Right ventricle myocardium superior (tissue), 1 donor: ENCODE results near the gene ARSG. TPM values are rescaled to one million over a fixed set of nuclear protein-coding genes. Genes with fewer than 3 reads are reported as not detected.
"Not testable (repeated sequence)": the region's sequence is repeated elsewhere in the genome, so short reads cannot be mapped to it uniquely, and the experiment has no call there.

Source experiments
- ATAC-seq: fragments of 200-7000 bp; cut with Tn5 transposase; one replicate; pipeline ENCODE4 v1.9.1; 2020; ENCODE audit warnings: mild to moderate bottlenecking; ENCODE audit not compliant: poor library complexity
- DNase-seq: peaks from one replicate; pipeline ENCODE4 v3.0.0-alpha.2; 2020
- intact Hi-C: fragments of 100-400 bp; cut with DNase I; formaldehyde crosslinking; loops from one replicate; pipeline ENCODE4 v1.11.2; 2022
- total RNA-seq: library from RNA; stranded (reverse); fragmentation: NEBNext Ultra II Directional; extraction: Animal tissue kit (Norgen Biotek cat#: 25700); gene quantifications from one replicate; pipeline ENCODE4 v1.2.1, GENCODE V29; 2021
- donor health status: DM: no; HTN: yes; CAD: no; lungs with severe emphysema.

The ARSG gene
- total RNA-seq, 1 donor from 2014 or later, result 3.1 TPM

DNA sequence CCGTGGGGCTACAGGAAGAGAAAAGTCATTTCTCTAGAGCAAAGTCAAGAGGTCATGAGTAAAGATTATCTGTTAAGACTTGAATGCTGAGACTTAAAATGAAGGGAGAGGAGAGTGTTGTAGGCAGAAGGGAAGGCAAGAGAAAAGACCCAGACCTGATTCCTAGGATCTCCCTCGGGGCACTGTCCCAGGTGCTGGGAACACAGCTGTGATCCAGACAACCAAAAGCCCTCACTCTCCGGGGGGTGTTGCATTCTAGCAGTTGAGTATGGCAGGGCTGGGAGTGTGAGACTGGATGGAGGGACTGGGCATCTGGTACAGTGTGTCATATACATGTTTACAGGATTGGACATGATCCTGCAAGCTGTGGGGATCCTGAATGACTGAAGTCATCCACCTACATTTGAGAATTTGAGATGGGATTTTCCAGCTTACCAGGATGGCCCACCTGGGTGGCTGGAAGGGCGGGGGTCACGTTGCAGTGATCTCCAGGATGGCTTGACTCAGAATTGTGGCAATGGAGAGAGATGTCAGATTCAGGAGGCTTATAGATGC is 29.1 kb downstream of the ARSG start:
- DNase-seq (no peak), ATAC-seq (no peak)

GRCh38 chr17:68320943-68321555 is 29.8 kb downstream of the ARSG start:
- intact Hi-C loops, result no loop called here
- no peak for DNase-seq
- no peak for ATAC-seq

More for the DNA sequence above, 29.1 kb downstream of the ARSG start:
- intact Hi-C loops, result no loop called here

DNA sequence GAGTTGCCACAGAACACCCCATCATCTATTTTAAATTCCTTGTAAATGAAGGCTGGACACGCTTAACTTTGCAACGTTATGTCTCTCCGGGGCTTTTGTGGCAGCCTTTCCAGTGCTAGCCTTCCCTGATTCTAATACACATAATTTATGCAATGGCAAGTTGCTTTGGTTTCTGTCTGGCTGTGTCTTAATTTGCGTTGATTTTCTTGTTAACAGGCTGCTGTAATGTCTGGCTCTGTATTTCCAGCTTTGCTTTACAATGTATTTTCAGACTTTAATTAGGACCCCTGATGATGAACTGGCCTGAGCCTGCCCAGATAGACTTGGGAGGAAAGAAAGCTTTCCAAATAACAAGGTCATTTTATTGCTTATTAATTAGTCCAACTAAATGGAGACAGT is 30.3 kb downstream of the ARSG start:
- intact Hi-C loops, result no loop called here
- ATAC-seq (no peak), DNase-seq (no peak)

DNA sequence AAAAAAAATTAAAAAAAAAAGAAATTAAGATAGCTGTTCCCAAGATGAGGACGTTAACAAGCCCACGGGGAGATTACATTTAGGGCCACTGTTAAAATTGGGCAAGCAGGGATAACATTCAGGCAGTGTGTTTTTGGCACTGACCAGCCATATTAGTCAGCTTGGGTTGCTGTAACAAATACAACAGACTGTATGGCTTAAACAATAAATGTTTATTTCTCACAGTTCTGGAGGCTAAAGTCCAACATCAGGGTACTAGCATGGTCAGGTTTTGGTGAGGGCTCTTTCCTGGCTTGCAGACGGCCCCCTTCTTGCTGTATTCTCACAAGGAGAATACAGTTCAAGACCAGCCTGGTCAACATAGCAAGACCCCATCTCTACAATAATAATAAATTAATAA is 31.3 kb downstream of the ARSG start:
- DNase-seq, result no peak
- intact Hi-C loops, result no loop called here
- ATAC-seq, result no peak

DNA sequence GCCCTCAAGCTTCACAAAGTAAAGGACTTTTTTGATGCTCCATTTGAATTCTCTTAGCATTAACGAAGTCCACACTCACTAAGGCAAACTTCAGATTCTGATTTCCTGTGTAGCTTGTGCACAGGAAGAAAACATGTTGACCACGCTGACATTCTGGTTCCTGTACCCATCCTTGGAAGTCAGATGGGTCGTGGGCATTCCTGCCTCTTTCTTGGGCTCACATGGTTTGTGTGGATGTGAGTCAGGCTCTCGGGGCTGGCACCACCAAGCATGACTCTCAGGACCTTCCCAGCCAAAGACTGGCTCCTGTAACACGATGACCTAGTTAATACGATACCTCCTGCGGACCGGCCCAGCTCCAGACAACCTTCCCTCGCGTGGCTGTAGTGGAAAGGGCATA is 32.8 kb downstream of the ARSG start:
- ATAC-seq, result no peak
- intact Hi-C loops, result no loop called here
- DNase-seq, result no peak

DNA sequence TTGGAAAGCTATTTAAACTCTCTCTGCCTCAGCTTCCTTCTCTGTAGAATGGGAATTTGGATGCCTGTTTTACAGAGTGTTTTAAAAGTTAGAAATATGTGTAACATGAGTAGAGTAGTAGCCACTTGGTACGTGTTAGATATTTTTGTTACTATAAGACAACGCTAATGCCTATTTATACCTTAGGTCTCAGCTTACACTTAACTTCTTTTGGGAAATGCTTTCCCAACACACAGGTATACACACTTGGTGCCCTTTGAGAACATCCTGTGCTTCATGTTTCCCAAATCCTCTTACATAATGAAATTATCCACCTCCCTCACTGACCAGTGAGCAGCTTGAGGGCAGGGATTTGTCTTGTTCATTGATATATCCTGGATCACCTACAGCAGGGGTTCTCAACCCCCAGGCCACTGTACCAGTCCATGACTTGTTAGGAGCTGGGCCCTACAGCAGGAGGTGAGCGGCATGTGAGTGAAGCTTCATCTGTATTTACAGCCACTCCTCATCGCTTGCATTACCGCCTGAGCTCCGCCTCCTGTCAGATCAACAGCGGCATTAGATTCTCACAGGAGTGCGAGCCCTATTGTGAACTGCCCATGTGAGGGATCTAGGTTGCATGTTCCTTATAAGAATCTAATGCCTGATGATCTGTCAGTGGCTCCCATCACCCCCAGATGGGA is 33.5 kb downstream of the ARSG start:
- DNase-seq (no peak), ATAC-seq (no peak)
- intact Hi-C loops, result no loop called here

GRCh38 chr17:68325961-68326360 is 34.7 kb downstream of the ARSG start:
- ATAC-seq, result no peak
- intact Hi-C loops, result no loop called here
- no peak for DNase-seq

- DNase-seq (no peak), ATAC-seq (no peak)
- intact Hi-C loops, result no loop called here
Measured at GRCh38 chr17:68326681-68327080, 35.4 kb downstream of the ARSG start.

DNA sequence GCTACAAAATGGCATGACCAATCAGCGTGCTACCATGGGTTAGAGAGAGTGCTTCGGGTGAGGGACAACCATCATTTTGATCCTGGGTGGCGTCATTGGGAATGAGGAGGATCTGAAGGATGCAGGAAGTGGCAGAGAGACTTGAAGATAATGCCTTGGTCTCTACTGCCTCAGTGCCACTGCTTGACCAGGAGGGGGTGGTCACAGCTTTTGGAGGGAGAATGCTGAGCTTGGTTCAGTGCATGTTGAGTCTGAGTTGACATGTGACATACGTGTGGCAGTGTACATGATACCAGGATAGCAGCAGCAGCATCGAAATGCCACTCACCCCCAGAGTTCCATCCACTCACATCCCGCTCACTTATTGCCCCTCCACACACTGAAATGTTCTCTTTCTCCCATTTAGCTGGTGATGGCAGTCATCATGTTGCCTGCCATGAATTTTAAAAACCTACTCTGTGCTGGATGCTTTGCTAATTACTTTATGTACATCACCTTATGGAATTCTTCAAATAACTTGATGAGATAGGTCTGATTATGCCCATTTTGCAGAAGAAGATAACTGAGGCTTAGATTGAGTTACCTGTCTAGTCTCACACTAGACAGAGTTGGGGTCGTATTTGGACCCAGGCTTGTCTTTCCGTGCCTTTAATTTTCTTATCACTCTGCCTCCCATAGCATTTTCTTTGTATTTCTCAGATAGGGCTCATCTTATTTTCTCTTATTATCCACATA is 36.7 kb downstream of the ARSG start:
- ATAC-seq, result no peak

GRCh38 chr17:68328676-68329075 is 37.4 kb downstream of the ARSG start:
- DNase-seq (no peak), ATAC-seq (no peak)
- intact Hi-C loops, result no loop called here

More for the DNA sequence above, 36.7 kb downstream of the ARSG start:
- intact Hi-C loops, result no loop called here
- DNase-seq, result no peak

DNA sequence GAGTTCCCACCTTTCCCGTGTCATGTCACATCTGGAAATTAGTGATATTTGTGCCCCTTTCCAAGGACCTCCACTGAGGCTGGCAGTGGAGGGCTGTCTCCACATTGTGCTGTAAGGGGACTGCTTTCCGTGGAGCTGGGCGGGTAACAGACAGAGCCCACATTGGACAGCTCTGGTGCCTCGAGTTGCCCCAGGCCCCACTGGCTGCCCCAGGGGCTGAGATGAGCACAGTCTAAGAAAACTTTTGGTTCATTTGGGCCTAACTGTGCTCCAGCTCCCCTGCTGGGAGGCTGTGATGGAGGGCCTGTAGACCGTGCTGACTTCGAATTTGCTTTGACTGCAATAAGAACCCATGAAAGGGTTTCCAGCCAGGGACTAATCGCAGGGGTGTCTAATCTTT is 38.0 kb downstream of the ARSG start:
- no peak for ATAC-seq

GRCh38 chr17:68331932-68332331 is 40.6 kb downstream of the ARSG start:
- intact Hi-C loops, ATAC-seq, DNase-seq: not testable (repeated sequence)

More for the DNA sequence above, 38.0 kb downstream of the ARSG start:
- DNase-seq, result no peak
- intact Hi-C loops, result no loop called here

GRCh38 chr17:68334393-68334792 is 43.1 kb downstream of the ARSG start:
- no peak for DNase-seq
- intact Hi-C loops, result no loop called here
- no peak for ATAC-seq

DNA sequence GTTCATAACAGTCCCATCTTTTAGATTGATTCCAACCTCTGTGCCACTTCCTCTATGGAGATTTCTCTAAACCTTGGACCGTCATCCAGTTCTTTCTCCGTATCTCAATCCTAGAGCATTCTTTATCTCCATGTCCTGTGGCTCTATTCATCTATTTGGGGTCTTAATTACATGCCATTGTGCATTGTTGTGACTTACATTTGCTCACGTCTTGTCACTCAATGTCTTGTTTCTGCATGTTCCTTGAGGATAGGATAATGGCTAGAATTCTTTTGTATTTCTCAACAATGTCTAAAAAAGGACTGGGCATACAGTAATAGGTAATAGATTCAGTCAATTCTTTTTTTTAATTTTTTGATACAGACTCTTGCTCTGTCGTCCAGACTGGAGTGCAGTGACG is 50.2 kb downstream of the ARSG start:
- ATAC-seq, result no peak
- DNase-seq, result no peak
- intact Hi-C loops, result no loop called here

DNA sequence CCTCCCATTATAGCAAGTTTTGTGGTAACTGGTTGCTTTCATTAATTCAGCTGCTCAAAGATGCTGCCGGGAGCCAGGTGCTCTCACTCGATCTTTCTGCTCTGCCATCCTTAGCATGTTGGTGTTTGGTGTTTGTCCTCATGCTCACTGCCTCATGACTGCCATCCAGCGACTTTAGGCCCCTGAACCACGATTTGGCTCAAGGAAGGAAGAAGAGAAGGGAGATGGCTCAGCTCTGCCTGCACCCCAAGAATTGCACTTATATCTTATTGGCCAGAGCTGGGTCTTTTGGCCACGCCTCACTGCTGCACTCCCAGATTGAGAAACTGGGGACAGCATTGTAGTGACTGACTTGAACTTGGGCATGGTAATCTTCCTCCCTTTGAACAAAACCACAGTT is 52.7 kb downstream of the ARSG start:
- no peak for DNase-seq
- intact Hi-C loops, result no loop called here
- ATAC-seq, result no peak

DNA sequence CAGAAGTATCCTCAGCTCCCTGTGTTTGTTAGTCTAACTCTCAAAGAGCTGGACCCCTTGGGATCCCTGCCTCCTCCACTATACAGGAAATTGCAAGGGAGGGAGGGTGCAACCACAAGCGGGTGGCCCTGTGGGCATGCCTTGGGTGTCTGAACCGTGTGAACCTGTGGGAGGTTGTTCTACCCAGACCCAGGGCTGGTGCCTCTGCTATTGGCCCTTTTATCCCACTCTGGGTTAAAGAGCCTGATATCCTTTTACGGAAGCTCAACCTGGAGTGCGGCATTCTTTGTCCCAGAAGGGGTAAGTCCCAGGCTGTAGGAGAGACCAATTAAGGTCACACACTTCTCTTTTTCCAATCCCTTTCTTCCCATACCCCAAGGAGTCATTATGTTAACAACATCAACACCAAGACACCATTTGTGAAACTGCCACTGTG is 53.4 kb downstream of the ARSG start:
- DNase-seq, result no peak
- no peak for ATAC-seq
- intact Hi-C loops, result no loop called here

- peak; percentile 65 for DNase-seq
- intact Hi-C loops, result no loop called here
- ATAC-seq, result peak; percentile 18
Measured at GRCh38 chr17:68346448-68346847, 55.2 kb downstream of the ARSG start.

DNA sequence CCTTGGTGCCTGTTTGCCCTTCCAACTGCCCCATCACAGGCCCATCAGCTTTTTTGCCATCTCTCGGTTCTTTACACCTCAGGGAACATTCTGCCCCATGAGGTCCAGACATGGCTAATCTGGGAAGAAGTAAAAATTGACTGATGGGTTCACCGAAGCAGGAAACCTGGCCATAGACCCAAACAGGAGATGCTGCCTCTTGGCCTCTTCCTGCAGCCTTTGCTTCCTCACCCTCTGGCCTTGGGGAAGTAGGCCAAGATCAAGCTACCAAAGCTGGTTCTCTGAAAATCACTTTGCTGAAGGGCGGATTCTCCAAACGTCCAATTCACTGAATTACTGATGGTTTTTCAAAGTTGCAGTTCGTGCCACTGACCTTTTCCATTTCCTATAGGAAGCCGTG is 56.1 kb downstream of the ARSG start:
- ATAC-seq (no peak), DNase-seq (no peak)
- intact Hi-C loops, result no loop called here

- no peak for ATAC-seq
Measured at GRCh38 chr17:68349157-68349556, 57.9 kb downstream of the ARSG start.

GRCh38 chr17:68351395-68351794 is 60.1 kb downstream of the ARSG start:
- peak; percentile 74 for ATAC-seq
- DNase-seq, result peak; percentile 56
- intact Hi-C loops, result no loop called here

More at GRCh38 chr17:68349157-68349556, 57.9 kb downstream of the ARSG start:
- intact Hi-C loops, result no loop called here
- no peak for DNase-seq
